HG03457 (cell line): ENCODE results near the gene CCDC116.
"Not testable (repeated sequence)": the region's sequence is repeated elsewhere in the genome, so short reads cannot be mapped to it uniquely, and the experiment has no call there.

Source experiments
- ATAC-seq: cut with Tn5 transposase; IDR thresholded peaks from one replicate; pipeline ENCODE4 v1.9.1; 2021; ENCODE audit warnings: moderate number of reproducible peaks; ENCODE audit not compliant: unreplicated experiment

Gene CCDC116

DNA sequence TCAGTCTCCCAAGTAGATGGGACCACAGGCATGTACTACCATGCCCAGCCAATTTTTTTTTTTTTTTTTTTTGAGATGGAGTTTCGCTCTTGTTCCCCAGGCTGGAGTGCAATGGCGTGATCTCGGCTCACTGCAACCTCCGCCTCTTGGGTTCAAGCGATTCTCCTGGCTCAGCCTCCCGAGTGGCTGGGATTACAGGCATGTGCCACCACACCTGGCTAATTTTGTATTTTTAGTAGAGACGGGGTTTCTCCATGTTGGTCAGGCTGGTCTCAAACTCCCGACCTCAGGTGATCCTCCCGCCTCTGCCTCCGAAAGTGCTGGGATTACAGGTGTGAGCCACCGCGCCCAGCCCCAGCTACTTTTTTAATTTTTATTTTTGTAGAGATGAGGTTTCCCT is 46.3 kb downstream of the CCDC116 start:
- ATAC-seq = not testable (repeated sequence)

DNA sequence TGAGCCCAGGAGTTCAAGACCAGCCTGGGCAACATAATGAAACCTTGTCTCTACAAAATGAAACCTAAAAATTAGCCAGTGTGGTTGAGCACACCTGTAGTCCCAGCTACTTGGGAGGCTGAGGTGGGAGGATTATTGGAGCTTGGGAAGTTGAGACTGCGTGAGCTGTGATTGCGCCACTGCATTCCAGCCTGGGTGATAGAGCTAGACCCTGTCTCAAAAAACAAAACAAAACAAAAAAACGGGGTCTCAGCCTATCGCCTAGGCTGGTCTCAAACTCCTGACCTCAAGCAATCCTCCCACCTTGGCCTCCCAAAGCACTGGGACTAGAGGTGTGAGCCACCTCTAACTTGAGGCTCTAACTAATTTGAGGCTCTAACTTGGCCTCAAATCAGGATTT is 46.8 kb downstream of the CCDC116 start:
- ATAC-seq = no peak

DNA sequence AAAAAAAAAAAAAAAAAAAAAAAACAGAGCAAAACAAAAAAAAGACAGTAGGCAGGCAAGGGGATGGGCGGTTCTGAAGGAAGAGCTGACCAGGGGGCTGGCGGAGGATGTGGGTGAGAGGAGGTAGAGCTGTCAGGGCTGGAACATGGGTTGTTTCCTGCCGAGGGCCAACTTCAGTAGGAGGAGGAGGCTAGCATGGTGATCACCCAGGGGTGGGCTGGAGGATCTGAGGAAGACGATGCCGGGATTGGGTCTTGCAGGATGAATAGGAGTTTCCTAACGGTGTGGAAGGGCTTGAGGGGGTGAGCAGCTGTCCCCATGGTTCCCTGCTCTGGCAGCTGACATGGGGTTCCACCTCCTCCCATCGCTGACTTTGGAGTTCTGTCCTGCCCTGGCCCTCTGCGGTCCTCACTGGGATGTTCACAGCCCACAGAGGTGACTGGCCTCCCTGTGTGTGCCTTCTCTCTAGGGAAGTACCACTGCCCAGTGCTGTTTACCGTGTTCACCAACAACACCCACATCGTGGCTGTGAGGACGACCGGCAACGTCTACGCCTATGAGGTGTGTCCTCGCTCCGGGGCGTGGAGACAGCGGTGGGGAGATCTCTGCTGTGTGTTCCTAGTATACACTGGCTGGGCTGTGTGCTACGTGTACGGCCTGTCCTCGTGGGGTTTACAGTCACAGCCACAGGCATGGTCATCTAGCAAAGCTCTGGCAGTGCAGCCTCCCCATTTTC is 48.4 kb downstream of the CCDC116 start:
- ATAC-seq = no peak

DNA sequence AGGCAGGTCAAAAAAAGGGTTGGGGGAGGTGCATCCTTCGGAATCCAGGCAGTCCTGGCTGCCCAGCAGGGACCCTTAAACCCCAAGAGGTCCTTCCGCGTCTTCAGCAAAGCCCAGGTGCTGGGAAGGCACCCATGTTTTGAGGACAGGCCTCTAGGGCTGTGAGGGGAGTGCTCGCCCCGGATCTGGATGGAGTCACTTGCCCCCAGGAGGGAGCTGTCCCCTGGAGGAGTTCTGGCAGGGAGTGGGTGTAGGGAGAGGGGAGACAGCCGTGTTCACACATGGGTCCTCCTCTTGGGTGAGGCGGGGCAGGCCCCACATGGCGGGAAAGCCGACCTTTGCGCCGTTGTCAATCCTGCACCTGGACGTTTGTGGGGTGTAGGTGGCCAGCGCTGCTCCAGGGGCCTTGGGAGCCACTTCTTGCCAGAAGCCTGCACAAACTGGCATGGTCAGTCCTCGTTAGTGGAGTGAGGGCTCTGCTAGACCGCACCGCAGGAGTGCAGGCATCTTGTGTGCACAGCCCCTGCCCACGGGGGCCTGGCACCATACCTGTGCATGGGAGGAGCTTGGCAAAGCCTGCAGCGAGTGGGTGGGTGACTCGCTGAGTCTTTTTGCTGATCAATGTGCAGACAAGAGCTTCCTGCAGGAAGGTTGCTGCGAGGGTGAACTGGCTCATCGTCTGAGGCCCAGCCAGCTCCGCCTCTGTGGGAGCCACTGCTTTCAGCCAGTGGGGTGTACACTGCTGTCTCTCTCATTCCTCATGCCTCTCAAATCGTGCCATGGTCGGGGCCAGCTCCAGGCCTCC is 49.2 kb downstream of the CCDC116 start:
- no peak for ATAC-seq

DNA sequence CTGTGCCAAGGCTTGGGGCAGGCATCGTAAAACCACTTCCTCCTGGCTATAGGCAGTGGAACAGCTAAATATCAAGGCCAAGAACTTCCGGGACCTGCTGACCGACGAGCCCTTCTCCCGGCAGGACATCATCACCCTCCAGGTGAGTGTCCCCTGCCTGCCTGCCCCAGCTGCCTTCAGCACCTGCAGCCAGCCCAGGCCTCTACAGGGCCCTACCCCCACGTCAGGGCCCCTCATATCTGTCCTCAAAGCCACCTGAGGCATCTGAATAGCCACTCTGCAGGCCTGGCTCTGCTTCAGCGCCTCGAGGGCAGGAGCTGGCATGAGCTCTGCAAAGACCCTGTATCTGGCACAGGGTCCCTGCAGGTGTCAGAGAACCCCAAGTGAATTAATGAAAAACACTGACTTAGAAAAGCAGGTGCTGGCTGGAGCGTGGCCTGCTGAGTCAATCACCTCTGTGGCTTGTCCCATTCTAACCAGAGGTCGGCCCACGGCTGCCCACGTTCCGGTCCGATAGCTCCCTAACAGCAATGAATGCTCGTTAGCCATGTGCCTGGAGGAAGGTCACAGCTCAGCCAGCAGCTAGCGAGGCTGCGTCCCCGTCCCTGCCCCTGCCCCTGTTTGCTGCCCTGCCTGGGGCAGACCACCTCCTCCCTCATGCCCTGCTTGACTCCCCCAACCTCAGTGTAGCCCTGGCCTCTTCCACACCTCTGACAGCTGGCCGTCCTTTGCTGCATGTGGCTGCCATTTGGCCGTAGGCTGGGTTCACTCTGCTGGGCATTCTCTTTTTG is 50.0 kb downstream of the CCDC116 start:
- ATAC-seq = no peak

DNA sequence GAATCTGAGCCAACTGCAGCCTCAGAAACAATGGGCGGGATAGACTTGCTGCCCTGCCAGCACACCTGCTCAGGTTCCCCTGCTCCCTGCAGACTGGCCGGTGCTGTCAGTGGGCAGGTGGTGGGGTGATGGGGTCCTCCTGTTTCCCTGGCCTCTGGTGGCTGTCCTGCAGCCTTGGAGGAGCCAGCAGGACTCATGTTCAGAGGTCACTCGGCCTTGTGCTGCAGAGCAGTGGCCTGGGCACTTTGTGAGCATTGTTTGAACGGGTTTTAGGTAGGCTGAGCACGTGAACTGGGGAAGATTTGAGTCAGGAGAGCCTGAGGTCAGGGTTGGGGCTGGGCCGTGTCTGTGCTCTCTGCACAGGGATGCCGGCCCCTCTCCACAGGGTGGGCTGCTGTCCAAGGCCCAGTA is 50.8 kb downstream of the CCDC116 start:
- no peak for ATAC-seq

DNA sequence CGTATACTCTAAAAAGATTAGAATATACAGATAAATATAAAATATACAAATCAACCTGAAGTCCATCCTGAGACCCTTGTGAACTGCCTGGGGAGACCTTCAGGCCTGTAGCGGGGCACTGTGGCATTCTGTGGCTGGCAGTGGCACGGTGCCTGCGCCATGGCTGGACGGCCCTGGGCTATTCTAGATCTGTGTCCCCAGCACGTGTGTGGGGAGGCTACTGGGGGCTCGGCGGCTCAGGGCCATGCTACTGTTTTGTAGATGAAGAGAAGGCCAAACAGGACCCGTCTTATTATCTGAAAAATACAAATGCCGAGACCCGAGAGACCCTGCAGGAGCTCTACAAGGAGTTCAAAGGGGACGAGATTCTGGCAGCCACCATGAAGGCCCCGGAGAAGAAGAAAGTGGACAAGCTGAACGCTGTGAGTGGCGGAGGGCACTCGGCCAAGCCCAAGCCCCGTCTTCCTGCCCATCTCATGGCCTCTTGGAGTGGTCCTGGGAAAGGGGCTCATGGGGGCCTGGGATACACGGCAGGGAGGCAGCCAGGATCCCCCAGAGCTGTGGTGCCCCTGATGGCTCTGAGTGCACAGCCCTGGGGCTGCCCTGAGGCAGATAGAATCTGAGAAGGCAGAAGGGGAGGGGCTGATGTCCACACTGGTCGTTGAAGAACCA is 52.1 kb downstream of the CCDC116 start:
- no peak for ATAC-seq

DNA sequence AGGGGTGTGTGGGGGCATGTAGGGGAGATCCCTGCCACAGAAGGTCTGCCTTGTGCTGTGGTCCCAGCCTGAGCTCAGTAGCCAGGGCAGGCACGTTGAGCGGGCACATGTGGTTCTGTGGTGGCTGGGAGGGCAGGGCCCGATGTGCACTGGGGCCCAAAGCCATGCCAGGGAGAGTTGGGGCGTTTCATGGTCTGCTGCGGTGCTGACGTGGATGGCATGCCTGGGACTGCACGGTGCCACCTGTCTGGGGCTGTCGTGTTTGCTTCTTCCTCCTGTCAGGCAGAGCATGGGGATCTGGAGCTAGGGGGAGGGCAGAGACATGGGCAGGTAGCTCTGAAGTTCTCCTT is 52.6 kb downstream of the CCDC116 start:
- ATAC-seq = no peak

DNA sequence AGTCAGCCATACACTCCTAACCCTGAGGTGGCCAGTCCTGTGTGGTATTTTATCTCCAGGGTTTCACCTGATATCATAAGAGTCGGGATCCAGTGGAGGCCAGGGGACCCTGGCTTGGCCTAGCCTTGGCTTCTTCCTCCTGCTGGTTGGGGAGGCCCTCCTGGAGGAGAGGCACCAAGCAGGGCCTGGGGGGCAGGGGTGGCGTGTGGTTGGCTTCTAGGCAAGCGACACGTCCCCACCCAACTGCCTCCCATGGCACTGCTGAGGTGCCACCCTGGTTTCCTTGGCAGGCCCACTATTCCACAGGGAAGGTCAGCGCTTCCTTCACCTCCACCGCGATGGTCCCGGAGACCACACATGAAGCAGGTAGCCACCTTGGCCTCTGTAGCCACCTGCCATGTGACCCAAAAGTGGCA is 53.6 kb downstream of the CCDC116 start:
- no peak for ATAC-seq
